HG03442 (cell line): ENCODE measurements around the gene C1GALT1.
"Not testable (repeated sequence)": the region's sequence is repeated elsewhere in the genome, so short reads cannot be mapped to it uniquely, and the experiment has no call there.

Source experiments
- ATAC-seq: cut with Tn5 transposase; IDR thresholded peaks from one replicate; pipeline ENCODE4 v1.9.1; 2021; ENCODE audit warnings: mild to moderate bottlenecking, moderate library complexity; ENCODE audit not compliant: unreplicated experiment

The C1GALT1 gene

GRCh38 chr7:7166318-7166717 is 16.0 kb upstream of the C1GALT1 start:
- no peak for ATAC-seq

- ATAC-seq = no peak
These were observed 13.0 kb upstream of the C1GALT1 start for GRCh38 chr7:7169296-7169695.

- no peak for ATAC-seq
These were observed 8.2 kb upstream of the C1GALT1 start for GRCh38 chr7:7173956-7174632.

GRCh38 chr7:7175075-7175695 is 7.2 kb upstream of the C1GALT1 start:
- ATAC-seq = no peak

DNA sequence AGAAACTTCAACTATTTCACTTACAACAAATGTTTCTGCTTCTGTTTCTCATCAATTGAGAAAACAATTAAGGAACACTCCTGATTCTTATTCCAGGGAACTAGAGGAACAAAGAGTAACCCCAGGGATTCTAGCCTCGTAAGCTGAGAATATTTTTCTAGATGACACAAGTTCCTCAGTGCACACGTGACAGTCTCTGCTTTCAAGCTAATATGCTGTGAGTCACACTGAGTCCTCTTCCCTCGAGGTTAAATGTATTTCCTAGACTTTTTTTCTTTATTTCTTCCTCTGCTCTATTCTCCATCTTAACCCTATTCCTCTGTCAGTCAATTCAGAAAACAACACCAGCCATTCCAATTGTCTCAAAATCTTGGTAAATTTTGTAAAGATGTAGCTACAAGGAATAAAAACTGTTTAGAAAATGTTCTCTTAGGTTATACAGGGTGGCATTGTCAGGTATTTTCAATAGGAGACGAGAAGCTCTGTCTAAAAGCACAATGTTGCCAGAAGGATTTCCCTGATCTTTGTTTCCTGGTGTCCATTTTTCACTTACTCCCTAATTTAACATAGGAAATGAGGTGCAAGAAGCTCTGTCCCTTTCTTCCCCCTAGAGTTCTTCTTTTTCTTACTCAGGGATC is 5.8 kb upstream of the C1GALT1 start:
- ATAC-seq = no peak

DNA sequence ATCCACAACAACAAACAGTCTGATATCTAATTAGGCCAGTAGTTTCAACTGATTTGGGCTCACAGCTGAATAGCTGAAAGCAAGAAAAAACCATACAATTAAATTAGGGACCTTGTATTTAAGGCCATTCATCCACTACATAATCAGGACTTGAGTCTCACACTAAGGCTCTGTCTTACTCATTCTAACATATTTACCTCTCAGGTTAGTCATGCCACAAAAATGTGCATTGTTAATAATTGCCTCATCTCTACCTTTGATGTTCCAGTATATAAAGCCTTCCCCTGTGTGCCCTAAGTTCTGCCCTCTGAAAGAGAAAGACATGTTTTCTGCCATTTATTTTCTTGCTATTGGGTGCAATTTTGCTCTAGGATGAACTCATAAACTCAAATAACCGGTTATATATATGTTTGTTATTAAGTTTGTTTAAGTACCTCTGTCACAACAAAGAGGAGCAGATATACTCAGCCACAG is 5.3 kb upstream of the C1GALT1 start:
- no peak for ATAC-seq

DNA sequence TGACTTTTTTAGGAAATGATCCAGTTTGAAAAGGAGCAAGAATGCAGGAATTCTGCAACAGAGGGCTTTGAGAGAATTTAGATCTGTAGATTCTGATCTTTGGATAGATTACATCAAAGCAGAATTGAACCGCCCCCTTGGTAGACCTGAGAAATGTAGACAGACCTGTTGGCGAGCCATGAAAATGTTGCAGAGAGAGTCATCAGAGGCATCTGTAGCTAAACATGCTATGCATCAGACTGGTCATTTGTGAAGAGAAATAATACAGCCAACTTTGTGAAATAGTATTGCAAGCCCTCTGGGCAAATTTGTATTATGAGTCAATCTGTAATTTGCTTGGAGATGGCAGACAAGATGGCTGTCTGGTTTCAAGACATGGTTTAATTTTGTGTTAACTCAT is 4.3 kb upstream of the C1GALT1 start:
- ATAC-seq = no peak

- no peak for ATAC-seq
These were observed 3.4 kb upstream of the C1GALT1 start for GRCh38 chr7:7178906-7179305.

- no peak for ATAC-seq
These were observed 1.5 kb upstream of the C1GALT1 start for GRCh38 chr7:7180725-7181449.

GRCh38 chr7:7181519-7182155 is 707 bp upstream of the C1GALT1 start:
- ATAC-seq = peak; percentile 38

- peak; percentile 29 for ATAC-seq
These were observed 905 bp downstream of the C1GALT1 start for GRCh38 chr7:7183061-7183837.

- ATAC-seq = no peak
These were observed 1.6 kb downstream of the C1GALT1 start for GRCh38 chr7:7183838-7184463.

DNA sequence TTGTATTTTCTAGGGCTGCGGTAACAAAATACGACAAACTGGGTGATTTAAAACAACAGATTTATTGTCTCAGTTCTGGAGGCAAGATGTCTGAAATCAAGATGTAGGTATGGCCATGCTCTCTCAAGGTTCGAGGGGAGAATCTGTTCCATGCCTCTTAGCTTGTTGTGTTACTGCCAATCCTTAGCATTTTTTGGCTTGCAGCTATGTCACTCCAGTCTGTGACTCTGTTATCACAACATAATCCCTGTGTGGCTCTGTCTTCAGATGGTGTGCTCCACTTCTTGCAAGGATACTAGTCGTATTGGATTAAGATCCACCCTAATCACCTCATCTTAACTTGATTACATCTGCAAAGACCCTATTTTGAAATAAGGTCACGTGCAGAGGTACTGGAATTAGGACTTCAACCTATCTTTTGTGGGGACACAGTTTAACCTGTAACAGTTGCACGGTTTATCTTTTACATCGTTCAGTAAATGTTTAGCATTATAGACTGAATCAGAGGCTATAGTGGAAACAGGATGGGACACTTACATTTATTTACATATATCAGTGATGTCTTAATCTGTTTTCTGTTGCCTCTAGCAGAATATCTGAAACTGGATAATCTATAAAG is 3.1 kb downstream of the C1GALT1 start:
- no peak for ATAC-seq

DNA sequence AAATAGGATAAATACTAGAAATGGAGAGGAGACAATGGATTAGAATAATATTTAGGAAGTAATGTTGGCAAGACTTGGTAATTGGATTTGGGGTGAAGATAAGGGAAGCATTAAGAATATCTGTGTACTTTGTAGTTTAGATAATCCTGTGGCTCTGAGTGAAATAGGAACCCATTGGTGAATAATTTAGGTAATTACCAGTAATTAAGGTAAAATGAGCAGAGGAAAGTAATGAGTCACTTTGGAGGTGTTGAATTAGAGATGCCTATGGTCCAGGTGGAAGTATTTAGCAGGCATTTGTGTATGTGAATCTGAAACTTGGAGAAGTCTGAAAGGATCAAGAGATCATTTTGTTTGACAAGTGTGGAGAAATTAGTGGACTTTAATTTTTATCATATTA is 5.7 kb downstream of the C1GALT1 start:
- ATAC-seq = no peak

GRCh38 chr7:7188742-7189141 is 6.4 kb downstream of the C1GALT1 start:
- ATAC-seq = no peak

DNA sequence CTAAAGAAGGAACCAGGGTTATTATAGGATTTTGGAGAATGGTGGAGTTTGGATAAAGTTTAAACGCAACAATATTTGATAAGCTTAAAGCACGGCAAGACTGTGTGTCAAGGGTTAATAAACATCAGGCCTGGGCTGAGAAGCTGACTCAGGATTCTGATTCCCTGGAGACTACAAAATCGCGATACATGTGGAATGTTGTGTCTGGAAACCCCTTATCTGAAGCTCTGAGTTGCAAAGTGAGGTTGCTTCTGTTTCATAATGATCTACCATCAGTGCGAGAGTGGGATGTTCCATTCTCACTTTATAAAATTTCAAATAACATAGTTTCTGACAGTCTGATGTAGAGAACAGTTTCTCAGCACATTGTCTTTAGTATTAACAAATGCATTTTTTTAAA is 7.8 kb downstream of the C1GALT1 start:
- no peak for ATAC-seq

DNA sequence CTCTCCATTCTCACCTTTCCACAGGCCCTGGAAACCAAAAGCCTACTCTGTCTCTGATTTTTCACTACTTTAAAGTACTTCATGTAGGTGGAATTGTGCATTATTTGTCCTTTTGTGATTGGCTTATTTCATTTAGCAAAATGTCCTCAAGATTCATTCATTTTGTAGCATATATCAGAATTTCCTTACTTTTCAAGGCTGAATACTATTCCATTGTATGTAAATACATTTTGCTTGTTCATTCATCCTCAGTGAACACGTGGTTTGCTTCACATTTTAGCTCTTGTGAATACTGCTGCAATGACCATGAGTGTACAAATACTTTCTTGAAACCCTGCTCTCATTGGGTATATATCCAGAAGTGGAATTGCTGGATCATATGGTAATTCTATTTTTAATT is 8.8 kb downstream of the C1GALT1 start:
- no peak for ATAC-seq

DNA sequence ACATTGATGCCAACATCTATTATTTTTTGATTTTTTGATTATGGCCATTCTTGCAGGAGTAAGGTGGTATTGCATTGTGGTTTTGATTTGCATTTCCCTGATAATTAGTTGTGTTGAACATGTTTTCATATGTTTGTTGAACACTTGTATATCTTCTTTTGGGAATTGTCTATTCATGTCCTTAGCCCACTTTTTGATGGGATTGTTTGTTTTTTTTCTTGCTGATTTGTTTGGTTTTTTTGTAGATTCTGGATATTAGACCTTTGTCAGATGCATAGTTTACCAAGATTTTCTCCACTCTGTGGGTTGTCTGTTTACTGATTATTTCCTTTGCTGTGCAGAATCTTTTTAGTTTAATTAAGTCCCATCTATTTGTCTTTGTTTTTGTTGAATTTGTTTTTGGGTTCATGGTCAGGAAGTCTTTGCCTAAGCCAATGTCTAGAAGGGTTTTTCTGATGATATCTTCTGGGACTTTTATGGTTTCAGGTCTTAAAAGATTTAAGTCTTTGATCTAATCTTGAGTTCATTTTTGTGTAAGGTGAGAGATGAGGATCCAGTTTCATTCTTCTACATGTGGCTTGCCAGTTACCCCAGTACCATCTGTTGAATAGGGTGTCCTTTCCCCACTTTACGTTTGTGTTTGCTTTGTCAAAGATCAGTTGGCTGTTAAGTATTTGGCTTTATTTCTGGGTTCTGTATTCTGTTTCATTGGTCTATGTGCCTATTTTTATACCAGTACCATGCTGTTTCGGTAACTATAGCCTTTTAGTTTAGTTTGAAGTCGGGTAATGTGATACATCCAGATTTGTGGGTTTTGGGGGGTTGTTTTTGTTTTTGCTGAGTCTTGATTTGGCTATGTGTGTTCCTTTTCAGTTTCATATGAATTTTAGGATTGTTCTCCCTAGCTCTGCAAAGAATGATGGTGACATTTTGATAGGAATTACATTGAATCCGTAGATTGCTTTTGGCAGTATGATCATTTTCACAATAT is 10.7 kb downstream of the C1GALT1 start:
- ATAC-seq = not testable (repeated sequence)
